ENCODE results near the gene VASP.
A peak's percentile ranks its signal among the peaks of the same experiment; 100 is the strongest.

Gene VASP

GRCh38 chr19:45522010-45522941 is 15.0 kb downstream of the VASP start:
- TF ChIP-seq GATA1 (IDR thresholded peaks at IDR 0.05; ENCODE audit: low read depth, low read length): no peak
- no peak for TF ChIP-seq POLR2A (IDR thresholded peaks at IDR 0.05; ENCODE audit: low read length)
- DNase-seq: no peak

GRCh38 chr19:45523642-45524256 is 16.5 kb downstream of the VASP start:
- peak; percentile 88 to 94 for DNase-seq
- no peak for TF ChIP-seq POLR2A (IDR thresholded peaks at IDR 0.05; ENCODE audit: low read length)

GRCh38 chr19:45524575-45525129 is 17.4 kb downstream of the VASP start:
- DNase-seq: no peak
- TF ChIP-seq POLR2A (IDR thresholded peaks at IDR 0.05; ENCODE audit: low read length) (no peak), GATA1 (IDR thresholded peaks at IDR 0.05; ENCODE audit: low read depth, low read length) (no peak)

GRCh38 chr19:45526143-45526542 is 18.9 kb downstream of the VASP start:
- DNase-seq: peak in 1 of 2 experiments; percentile 17
- TF ChIP-seq GATA1 (IDR thresholded peaks at IDR 0.05; ENCODE audit: low read depth, low read length): no peak
- TF ChIP-seq POLR2A (IDR thresholded peaks at IDR 0.05; ENCODE audit: low read length): no peak

GRCh38 chr19:45526971-45527370 is 19.7 kb downstream of the VASP start:
- no peak for DNase-seq
- TF ChIP-seq GATA1 (IDR thresholded peaks at IDR 0.05; ENCODE audit: low read depth, low read length): no peak
- TF ChIP-seq POLR2A (IDR thresholded peaks at IDR 0.05; ENCODE audit: low read length): no peak

GRCh38 chr19:45527731-45528130 is 20.5 kb downstream of the VASP start:
- no peak for TF ChIP-seq POLR2A (IDR thresholded peaks at IDR 0.05; ENCODE audit: low read length)
- TF ChIP-seq GATA1 (IDR thresholded peaks at IDR 0.05; ENCODE audit: low read depth, low read length): no peak
- DNase-seq: no peak

- TF ChIP-seq POLR2A (IDR thresholded peaks at IDR 0.05; ENCODE audit: low read length) (no peak), GATA1 (IDR thresholded peaks at IDR 0.05; ENCODE audit: low read depth, low read length) (no peak)
- no peak for DNase-seq
These were observed 21.0 kb downstream of the VASP start for GRCh38 chr19:45528149-45528743.

- no peak for DNase-seq
- no peak for TF ChIP-seq GATA1 (IDR thresholded peaks at IDR 0.05; ENCODE audit: low read depth, low read length)
- TF ChIP-seq POLR2A (IDR thresholded peaks at IDR 0.05; ENCODE audit: low read length): no peak
These were observed 21.6 kb downstream of the VASP start for GRCh38 chr19:45528744-45529419.

- DNase-seq: no peak
- no peak for TF ChIP-seq POLR2A (IDR thresholded peaks at IDR 0.05; ENCODE audit: low read length)
- no peak for TF ChIP-seq GATA1 (IDR thresholded peaks at IDR 0.05; ENCODE audit: low read depth, low read length)
These were observed 22.1 kb downstream of the VASP start for GRCh38 chr19:45529420-45529785.

GRCh38 chr19:45531349-45531748 is 24.1 kb downstream of the VASP start:
- TF ChIP-seq POLR2A (IDR thresholded peaks at IDR 0.05; ENCODE audit: low read length): no peak
- no peak for TF ChIP-seq GATA1 (IDR thresholded peaks at IDR 0.05; ENCODE audit: low read depth, low read length)

GRCh38 chr19:45539459-45539858 is 32.2 kb downstream of the VASP start:
- TF ChIP-seq POLR2A (IDR thresholded peaks at IDR 0.05; ENCODE audit: low read length): no peak
- no peak for TF ChIP-seq GATA1 (IDR thresholded peaks at IDR 0.05; ENCODE audit: low read depth, low read length)

More at GRCh38 chr19:45531349-45531748, 24.1 kb downstream of the VASP start:
- DNase-seq: no peak

GRCh38 chr19:45542234-45542668 is 35.0 kb downstream of the VASP start:
- TF ChIP-seq GATA1 (IDR thresholded peaks at IDR 0.05; ENCODE audit: low read depth, low read length) (no peak), POLR2A (IDR thresholded peaks at IDR 0.05; ENCODE audit: low read length) (no peak)
- no peak for DNase-seq

More at GRCh38 chr19:45539459-45539858, 32.2 kb downstream of the VASP start:
- no peak for DNase-seq

GRCh38 chr19:45547211-45547770 is 40.0 kb downstream of the VASP start:
- DNase-seq: no peak
- TF ChIP-seq POLR2A (IDR thresholded peaks at IDR 0.05; ENCODE audit: low read length) (no peak), GATA1 (IDR thresholded peaks at IDR 0.05; ENCODE audit: low read depth, low read length) (no peak)
